Measurements from ENCODE around the gene CD164L2.
A peak's percentile ranks its signal among the peaks of the same experiment; 100 is the strongest.

The CD164L2 gene

GRCh38 chr1:27358928-27359313 is 24.2 kb downstream of the CD164L2 start:
- DNase-seq (ENCODE audit: extremely low read depth, low read depth) = no peak
- no peak for TF ChIP-seq CTCF (IDR thresholded peaks at IDR 0.05; ENCODE audit: low read depth, low read length)

GRCh38 chr1:27358038-27358927 is 24.9 kb downstream of the CD164L2 start:
- DNase-seq (ENCODE audit: extremely low read depth, low read depth) = no peak
- no peak for TF ChIP-seq CTCF (IDR thresholded peaks at IDR 0.05; ENCODE audit: low read depth, low read length)

DNA sequence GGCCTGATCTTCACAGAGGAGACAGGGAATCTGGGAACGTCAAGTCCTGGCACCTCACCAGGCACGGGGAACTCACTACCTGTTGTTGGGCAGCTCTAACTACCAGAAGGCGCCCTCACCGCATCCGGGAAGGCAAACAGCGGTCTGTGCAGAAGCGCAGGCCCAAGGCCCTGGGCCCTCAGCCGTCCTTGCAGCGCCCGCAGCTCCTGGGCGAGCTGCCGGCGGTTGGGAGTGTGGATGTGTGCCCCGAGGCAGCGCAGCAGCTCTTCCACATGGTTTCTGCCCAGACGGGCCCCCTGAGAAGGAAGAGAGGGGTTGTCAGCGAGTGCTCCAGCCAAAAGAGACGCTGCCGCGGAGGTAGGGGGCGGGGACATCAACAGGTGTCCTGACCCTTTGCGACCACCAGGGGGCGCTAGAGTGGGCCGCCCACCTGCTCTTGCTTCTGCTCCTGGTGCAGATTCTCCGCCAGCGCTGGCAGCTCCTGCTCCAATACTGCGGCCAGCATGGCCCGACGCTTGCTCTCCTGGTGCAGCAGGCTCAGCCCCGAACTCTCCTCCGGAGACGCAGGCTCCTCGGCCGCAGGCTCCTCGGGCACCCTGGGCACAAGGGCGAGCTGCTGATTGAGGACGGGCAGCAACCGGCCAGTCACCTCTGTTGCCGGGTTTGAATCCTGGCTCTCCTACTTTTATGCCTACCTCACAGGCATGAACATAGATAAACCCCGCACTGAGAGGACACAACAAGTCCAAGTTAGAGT is 25.7 kb downstream of the CD164L2 start:
- TF ChIP-seq CTCF (IDR thresholded peaks at IDR 0.05; ENCODE audit: low read depth, low read length) = peak; percentile 79
- no peak for DNase-seq (ENCODE audit: extremely low read depth, low read depth)

- no peak for DNase-seq (ENCODE audit: extremely low read depth, low read depth)
- TF ChIP-seq CTCF (IDR thresholded peaks at IDR 0.05; ENCODE audit: low read depth, low read length) = no peak
These were observed 26.4 kb downstream of the CD164L2 start for GRCh38 chr1:27356619-27357280.

- DNase-seq (ENCODE audit: extremely low read depth, low read depth) = no peak
These were observed 26.9 kb downstream of the CD164L2 start for GRCh38 chr1:27356277-27356618.

DNA sequence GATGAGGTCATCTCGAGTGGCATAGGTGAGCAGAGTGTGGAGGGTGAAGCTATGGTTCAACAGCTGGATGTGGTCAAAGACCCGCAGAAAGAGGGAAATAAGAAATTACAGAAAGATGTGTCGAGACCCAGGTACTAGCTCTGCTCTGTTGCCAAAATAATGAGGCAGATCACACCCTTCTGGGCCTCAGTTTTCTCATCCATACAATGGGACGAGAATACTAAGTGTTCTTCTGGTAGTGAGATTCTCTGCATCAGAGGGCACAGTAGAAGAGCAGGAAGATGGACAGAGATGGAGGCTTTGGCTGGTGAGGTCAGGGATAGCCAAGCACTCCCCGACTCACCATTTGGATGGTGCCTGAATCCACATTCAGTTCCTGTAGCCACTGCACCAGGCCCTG is 27.4 kb downstream of the CD164L2 start:
- no peak for TF ChIP-seq CTCF (IDR thresholded peaks at IDR 0.05; ENCODE audit: low read depth, low read length)
- DNase-seq (ENCODE audit: extremely low read depth, low read depth) = no peak

More at GRCh38 chr1:27356277-27356618, 26.9 kb downstream of the CD164L2 start:
- no peak for TF ChIP-seq CTCF (IDR thresholded peaks at IDR 0.05; ENCODE audit: low read depth, low read length)
